Measurements from ENCODE around the gene GLCCI1. TPM values are rescaled to one million over a fixed set of nuclear protein-coding genes. Genes with fewer than 3 reads are reported as not detected.

The GLCCI1 gene
- total and polyA plus RNA-seq, 2 of the 8 experiments (the other 6 are each of a cell fraction or from before 2014, with no cell fraction given): 12.4 to 27.7 TPM

DNA sequence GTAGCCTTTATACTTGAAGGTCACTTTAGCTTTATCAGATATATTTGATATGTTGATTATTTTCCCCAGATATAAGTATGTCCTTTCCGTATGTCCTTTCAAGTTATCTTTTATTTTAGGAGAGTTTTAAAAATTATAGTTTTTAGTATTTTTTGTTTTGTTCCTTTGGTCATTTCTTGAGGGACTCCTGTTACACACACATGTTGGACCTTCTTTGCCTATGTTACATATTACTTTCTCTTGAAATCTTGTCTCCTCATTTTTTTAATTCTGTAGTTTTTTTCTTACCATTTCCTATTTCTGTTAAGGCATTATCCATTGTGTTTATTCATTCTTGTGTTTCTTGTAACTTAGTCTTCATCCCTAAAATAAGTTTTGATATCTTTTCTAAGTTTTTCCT, 23.9 kb downstream of the GLCCI1 start:
- Histone ChIP-seq H3K4me2 (ENCODE audit: insufficient read depth in 1 of 2, low read depth in 2 of 2, low read length in 2 of 2) (no peak overlapping the region), H2AFZ (ENCODE audit: low read length) (no peak overlapping the region), H3K14ac (ENCODE audit: insufficient read length) (no peak overlapping the region), H3K18ac (ENCODE audit: extremely low read depth, low read length) (no peak overlapping the region), H3K27me3 (replicated peaks in 1 of 4; ENCODE audit: control insufficient read depth in 3 of 4, extremely low read depth in 1 of 4, insufficient read depth in 3 of 4, low read length in 3 of 4) (no peaks in the 10 kb centered on the region), H4K91ac (replicated peaks; ENCODE audit: insufficient read length, low read length) (no peak overlapping the region), H2AK5ac (ENCODE audit: low read depth, low read length) (no peak overlapping the region), H3K4me3 (ENCODE audit: extremely low read depth in 1 of 4, insufficient read depth in 2 of 4, low read depth in 3 of 4, low read length in 4 of 4) (no peak overlapping the region), H3K79me1 (ENCODE audit: low read depth, low read length) (no peaks in the 10 kb centered on the region), H2BK5ac (ENCODE audit: low read depth, low read length) (no peak overlapping the region), H4K5ac (ENCODE audit: insufficient read length, low read depth, low read length) (no peak overlapping the region), H3K27ac (ENCODE audit: low read depth, low read length) (no peak overlapping the region), H3K56ac (replicated peaks; ENCODE audit: insufficient read length, low read depth, low read length) (no peak overlapping the region), H3K4ac (replicated peaks; ENCODE audit: insufficient read length, low read depth, low read length) (no peak overlapping the region), H3K36me3 (ENCODE audit: control insufficient read depth in 2 of 4, insufficient read depth in 4 of 4, low read length in 3 of 4) (peaks cover 0 to 1% (median 0%) of the 10 kb centered on the region in 4 experiments; a peak in 4 of 8 replicates), H4K8ac (ENCODE audit: extremely low read depth, insufficient read depth, low read length) (no peak overlapping the region), H3K9me3 (ENCODE audit: insufficient read depth in 2 of 2, low read depth in 1 of 2, low read length in 1 of 2) (peaks cover 4 to 5% of the 10 kb centered on the region in 2 experiments; a peak in 2 of 4 replicates), H2BK20ac (ENCODE audit: low read length) (no peak overlapping the region), H2BK15ac (ENCODE audit: low read length) (no peak overlapping the region), H3K4me1 (replicated peaks in 1 of 4; ENCODE audit: control insufficient read depth in 3 of 4, insufficient read depth in 4 of 4, low read length in 3 of 4) (no peaks in the 10 kb centered on the region), H2BK12ac (ENCODE audit: low read depth, low read length) (no peak overlapping the region), H4K20me1 (replicated peaks in 1 of 2; ENCODE audit: control insufficient read depth in 1 of 2, insufficient read depth in 2 of 2, low read length in 2 of 2) (no peaks in the 10 kb centered on the region), H3K79me2 (ENCODE audit: control insufficient read depth in 1 of 2, insufficient read depth in 2 of 2, low read length in 2 of 2) (peaks cover 0 to 87% of the 10 kb centered on the region in 2 experiments; a peak in 2 of 4 replicates), H3K23ac (ENCODE audit: insufficient read length) (no peak overlapping the region), H2BK120ac (replicated peaks; ENCODE audit: low read depth, low read length) (no peak overlapping the region), H3K9ac (replicated peaks in 1 of 4; ENCODE audit: extremely low read depth in 1 of 4, low read depth in 3 of 4, low read length in 3 of 4) (no peak overlapping the region), H3K23me2 (ENCODE audit: low read depth, low read length) (no peaks in the 10 kb centered on the region)
- CTCF ChIA-PET (ENCODE audit: partially characterized antibody): no interaction called here
- TF ChIP-seq SRF (IDR thresholded peaks at IDR 0.05; ENCODE audit: low read depth, low read length) (no peak), FOSL1 (IDR thresholded peaks at IDR 0.05; ENCODE audit: insufficient read depth, low read depth, low read length) (no peak), EP300 (IDR thresholded peaks at IDR 0.05; ENCODE audit: borderline replicate concordance in 1 of 2, low read depth in 2 of 2, low read length in 2 of 2) (no peak), RBBP5 (IDR thresholded peaks at IDR 0.05; ENCODE audit: borderline replicate concordance, low read depth, low read length) (no peak), RAD21 (IDR thresholded peaks at IDR 0.05 in 1 of 2, conservative IDR thresholded peaks at IDR 0.05 in 1 of 2; ENCODE audit: low read depth in 2 of 2, low read length in 2 of 2) (no peak), NRF1 (IDR thresholded peaks at IDR 0.05; ENCODE audit: low read depth, low read length) (no peak), SIRT6 (IDR thresholded peaks at IDR 0.05; ENCODE audit: low read length) (no peak)
- peak; percentile 60 for FAIRE-seq
- POLR2A ChIA-PET (ENCODE audit: partially characterized antibody): no interaction called here
- WGBS, 2 experiments (ENCODE audit: extremely low coverage in 1 of 2, insufficient coverage in 1 of 2, insufficient read length in 1 of 2, insufficient replicate concordance in 2 of 2, low coverage in 1 of 2, low lambda C conversion rate in 2 of 2, missing lambda C conversion rate in 1 of 2): 96% methylated on average over 1 of the region's 1 CpG; no CpG with 5 or more reads in 1 of the 2 experiments
- DNase-seq (ENCODE audit: low read depth in 1 of 2, low spot score in 2 of 2): no peak
